EL (cell line): ENCODE data around the gene LTBP4.
"Not testable (repeated sequence)": the region's sequence is repeated elsewhere in the genome, so short reads cannot be mapped to it uniquely, and the experiment has no call there.

ENCODE experiments used
- DNase-seq: peaks from one replicate; pipeline ENCODE4 v3.0.0-alpha.2; 2016

Gene LTBP4

DNA sequence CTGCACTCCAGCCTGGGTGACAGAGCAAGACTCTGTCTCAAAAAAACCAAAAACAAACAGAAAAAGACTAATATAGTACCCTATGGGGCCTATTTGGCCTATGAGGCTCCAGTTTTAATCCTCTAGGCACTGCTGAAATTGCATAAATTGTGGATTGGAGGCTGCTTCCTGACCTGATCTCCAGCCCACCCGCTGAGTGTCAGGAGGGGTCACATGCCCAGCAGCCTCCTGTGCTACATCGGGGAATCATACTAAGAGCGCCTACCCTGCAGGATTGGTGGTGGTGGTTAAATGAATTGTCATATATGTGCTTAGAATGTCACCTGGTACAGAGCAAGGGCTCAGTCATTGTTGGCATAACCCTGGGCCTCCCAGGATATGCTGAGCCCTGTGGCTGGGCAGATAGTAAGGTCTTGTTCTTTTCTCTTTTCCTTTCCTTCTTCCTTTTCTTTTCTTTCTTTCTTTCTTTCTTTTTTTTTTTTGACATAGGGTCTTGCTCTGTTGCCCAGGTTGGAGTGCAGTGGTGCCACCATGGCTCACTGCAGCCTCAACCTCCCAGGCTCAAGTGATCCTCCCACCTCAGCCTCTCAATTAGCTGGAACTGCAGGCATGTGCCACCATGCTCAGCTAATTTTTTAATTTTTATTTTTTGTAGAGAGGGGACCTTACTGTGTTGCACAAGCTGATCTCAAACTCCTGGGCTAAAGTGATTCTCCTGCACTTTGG lies 31.3 kb downstream of the LTBP4 start:
- DNase-seq, result no peak

DNA sequence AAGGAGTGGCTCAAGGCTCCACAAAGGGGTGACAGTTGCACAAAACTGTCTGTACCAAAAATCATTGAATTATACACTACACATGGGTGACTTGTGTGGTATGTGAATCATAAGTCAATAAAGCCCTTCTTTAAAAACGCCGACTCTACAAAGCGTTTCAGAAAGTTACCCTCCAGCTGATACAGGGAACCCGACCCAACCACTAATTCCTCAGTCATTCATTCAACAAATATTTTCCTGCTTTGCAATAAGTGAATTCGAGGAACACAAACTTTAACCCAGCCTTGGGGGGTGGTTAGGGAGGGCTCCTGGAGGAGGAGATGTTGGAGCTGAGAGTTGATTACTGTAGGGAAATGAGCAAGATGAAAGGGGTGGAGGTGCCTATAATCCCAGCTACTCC lies 32.0 kb downstream of the LTBP4 start:
- peak; percentile 74 for DNase-seq

DNA sequence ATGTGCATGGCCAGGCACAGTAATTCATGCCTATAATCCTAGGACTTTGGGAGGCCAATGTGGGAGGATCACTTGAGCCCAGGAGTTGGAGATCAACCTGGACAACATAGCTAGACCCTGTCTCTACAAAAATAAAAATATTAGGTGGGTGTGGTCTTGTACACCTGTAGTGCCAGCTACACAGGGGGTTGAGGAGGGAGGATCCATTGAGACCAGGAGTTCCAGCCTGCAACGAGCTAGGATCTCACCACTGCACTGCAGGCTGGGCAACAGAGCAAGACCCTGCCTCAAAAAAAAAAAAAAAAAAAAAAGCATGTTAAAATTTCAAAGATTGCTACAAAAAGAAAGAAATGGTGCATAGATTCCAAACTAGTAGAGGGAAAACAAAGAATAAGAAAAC lies 37.2 kb downstream of the LTBP4 start:
- no peak for DNase-seq

DNA sequence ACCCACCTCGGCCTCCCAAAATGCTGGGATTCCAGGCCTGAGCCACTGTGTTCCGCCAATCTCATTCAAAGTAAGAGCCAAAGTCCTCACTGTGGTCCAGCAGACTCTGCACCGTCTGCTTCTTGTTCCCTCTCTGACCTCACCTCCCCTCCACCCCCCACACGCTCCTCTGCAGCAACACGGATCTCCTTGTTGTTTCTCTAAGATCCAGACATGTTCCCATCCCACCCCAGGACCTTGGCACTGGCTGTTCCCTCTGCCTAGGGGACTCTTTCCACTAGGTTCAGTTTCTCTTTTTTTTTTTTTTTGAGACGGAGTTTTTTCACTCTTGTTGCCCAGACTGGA lies 38.4 kb downstream of the LTBP4 start:
- no peak for DNase-seq

DNA sequence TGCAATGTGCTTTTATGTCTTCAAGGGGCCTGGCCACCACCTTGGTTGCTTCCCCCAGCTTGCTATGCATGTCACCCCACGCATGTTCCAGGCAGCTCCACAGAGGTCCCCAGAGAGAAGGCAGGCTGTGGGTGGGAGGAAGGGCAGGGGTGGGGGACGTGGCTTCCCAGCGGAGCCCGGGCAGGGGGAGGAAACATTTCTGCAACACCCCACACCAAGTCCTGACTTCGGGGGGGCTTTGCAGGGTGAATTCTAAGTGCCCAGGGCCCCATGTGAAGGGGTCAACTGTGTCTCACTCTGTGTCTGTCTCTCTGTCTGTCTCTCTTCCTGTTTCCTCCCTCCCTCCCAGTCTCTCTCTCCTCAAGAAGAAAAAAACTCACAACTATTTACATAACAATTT lies 39.6 kb downstream of the LTBP4 start:
- no peak for DNase-seq

DNA sequence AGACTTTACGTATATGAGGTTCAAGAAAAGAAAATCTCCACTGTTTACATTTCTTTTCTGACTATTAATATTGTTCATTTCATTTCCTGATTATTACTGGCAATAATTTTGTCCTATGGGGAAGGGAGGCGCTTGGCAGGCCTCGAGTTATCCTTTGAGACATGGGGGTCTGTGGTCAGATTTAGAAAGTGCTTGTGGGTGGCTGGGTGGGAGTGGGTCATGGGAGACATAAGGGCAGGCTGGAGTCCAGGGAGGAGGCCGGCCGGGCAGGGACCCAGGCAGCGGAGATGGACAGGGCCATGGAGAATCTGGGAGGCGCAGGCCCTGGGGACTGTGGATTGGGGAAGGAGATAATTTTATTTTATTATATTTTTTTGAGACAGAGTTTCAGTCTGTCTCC lies 40.1 kb downstream of the LTBP4 start:
- DNase-seq, result no peak

DNA sequence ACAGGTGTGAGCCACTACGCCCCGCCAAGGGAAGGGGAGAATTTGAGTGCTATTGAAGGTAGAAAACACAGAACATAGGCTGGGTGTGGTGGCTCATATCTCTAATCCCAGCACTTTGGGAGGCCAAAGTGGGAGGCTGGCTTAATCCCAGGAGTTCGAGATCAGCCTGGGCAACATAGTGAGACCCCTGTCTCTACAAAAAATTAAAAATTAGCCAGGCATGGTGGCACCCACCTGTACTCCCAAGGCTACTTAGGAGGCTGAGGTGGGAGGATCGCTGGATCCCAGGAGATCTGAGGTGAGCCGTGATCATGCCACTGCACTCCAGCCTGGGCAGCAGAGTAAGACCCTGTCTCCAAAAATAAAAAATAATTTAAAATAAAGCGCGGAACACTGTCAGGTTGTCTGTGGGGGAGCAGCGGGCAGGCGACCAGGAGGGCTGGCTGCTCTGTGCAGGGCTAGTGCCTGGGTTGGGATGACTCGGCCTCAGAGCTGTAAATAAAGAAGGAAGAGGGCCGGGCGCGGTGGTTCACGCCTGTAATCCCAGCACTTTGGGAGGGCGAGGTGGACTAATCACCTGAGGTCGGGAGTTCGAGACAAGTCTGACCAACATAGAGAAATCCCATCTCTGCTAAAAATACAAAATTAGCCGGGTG lies 41.0 kb downstream of the LTBP4 start:
- DNase-seq, result no peak

DNA sequence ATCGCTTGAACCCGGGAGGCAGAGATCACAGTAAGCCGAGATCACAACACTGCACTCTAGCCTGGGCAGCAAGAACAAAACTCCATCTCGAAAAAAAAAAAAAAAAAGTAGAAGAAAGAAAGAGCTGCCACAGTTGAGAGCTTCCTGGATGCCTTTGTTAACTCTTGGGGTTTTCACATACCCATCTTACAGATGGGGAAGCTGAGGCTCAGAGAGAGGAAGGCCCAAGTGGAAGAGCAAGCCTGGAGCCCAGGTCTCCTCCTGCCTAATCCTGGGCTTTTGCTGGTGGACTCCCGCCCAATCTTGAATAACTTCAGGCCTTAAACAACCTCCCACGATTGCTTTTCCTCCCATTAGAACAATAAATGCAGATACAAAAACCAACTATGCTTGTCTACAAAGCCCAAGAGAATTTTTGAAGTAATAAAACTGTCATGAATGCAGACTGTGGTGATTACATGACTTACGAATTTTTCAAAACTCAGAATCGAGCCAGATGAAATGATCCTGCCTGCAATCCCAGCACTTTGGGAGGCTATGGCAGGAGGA lies 41.7 kb downstream of the LTBP4 start:
- no peak for DNase-seq

DNA sequence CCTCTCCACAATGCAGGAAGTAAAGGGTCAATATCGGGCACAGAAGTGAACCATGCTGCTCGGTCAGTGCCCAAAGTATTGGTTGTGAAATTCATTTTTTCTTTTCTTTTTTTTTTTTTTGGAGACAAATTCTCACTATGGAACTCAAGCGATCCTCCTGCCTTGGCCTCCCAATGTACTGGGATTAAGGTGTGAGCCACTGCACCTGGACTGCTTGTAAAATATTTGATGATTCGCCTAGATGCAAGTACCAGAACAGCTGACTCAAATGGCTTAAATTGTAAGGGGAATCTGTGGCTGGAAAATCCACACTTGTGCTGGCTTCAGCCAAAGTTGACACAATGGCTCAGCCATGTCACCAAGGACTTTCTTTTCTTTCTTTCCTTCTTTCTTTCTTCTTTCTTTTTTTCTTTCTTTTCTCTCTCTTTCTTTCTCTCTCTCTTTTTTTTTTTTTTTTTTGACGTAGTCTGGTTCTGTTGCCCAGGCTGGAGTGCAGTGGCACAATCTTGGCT lies 45.6 kb downstream of the LTBP4 start:
- no peak for DNase-seq

DNA sequence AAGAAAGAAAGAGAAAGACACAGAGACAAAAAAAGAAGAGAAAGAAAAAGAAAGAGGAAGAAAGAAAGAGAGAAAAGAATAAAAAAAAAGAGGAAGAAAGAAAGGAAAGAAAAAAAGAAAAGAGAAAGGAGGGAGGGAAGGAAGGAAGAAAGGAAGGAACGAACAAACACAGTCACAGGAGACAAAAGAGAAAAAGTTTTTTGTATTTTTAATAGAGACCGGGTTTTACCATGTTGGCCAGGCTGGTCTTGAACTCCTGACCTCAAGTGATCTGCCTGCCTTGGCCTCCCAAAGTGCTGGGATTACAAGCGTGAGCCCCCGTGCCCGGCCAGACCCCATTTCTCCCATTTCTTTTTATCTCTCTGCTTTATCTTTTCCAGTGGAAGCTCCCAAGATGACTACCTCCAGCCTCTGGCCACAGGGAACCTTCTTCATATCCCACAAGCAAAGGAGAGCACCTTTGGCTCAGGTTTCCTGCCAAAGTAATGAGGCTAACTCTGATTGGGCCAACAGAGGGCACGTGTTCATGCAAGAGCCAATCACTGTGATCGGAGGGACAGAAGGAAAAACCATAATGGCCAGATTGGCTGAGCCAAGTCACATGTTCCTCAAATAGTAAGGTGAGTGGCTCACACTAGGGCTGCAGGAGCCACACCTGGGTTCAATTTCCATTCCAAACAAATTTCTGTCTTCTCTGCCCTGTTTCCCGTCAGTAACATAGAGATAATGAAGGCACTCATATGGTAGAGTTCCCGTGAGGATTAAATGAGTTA lies 48.9 kb downstream of the LTBP4 start:
- DNase-seq, result not testable (repeated sequence)

DNA sequence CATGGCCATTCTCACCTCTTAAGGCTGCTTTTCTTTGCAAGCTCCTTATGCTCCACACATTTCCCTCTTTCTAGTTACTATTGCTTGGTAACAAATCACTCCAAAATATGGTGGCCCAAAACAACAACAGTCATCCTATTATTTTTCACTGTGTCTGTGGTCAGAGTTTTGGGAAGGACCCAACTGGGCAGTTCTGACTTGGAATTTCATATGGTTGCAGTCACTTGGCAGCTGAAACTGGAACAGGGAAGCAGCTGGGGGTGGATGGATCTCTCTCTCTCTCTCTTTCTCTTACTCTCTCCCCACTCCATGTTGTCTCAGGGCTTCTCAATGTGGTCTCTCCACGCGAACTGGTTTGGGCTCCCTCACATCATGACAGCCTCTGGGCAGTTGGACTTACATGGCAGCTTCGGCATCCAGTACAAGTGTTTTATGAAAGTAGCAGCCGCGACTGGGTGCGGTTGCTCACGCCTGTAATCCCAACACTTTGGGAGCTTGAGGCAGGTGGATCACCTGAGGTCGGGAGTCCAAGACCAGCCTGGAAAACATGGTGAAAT lies 49.7 kb downstream of the LTBP4 start:
- DNase-seq, result peak; percentile 31

DNA sequence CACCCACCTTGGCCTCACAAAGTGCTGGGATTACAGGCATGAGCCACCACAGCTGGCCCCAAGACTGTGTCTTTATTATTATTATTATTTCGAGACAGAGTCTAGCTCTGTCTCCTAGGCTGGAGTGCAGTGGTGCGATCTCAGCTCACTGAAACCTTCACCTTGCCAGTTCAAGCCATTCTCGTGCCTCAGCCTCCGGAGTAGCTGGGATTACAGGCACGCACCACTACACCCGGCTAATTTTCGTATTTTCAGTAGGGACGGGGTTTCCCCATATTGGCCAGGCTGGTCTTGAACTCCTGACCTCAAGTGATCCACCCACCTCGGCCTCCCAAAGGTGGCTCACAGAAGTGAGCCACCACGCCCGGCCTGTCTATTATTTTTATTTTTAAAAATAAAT lies 51.1 kb downstream of the LTBP4 start:
- DNase-seq, result not testable (repeated sequence)

DNA sequence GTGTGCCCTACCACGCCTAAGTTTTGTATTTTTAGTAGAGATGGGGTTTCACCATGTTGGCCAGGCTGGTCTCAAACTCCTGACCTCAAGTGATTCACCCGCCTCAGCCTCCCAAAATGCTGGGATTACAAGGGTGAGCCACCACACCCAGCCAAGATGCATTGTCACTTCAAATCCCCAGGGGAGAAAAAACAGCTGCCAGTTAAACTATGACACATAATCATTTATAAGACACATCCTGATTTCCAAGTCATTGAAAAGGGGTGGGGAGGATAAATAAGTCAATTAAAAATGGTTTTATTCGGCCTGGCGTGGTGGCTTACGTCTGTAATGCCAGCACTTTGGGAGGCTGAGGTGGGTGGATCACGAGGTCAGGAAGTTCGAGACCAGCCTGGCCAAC lies 54.5 kb downstream of the LTBP4 start:
- DNase-seq, result not testable (repeated sequence)

DNA sequence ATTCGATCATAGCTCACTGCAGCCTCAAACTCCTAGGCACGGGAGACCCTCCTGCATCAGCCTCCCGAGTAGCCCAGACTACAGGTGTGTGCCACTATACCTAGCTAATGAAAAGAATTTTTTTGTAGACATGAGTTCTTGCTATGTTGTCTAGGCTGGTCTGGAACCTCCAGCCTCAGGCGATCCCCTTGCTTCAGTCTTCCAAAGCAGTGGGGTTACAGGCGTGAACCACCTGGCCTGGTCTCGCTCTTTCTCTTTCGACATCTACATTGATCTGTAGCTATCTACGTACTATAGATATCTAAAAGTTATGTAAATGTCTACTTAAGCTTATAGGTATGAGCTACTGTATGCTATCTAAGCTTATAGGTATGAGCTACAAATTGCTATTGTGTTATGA lies 56.9 kb downstream of the LTBP4 start:
- DNase-seq, result no peak

DNA sequence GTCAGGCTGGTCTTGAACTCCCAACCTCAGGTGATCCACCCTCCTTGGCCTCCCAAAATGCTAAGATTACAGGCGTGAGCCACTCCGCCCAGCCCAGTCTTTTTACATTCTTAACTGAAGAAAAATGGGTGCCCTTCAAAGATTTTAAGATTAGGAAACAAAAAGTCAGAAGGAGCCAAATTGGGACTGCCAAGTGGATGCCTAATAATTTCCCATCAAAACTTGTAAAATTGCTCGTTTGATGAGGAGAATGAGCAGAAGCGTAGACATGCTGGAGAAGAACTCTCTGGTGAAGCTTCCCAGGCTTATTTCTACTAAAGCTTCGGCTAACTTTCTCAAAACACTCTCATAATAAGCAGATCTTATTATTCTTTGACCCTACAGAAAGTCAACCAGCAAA lies 57.9 kb downstream of the LTBP4 start:
- no peak for DNase-seq

DNA sequence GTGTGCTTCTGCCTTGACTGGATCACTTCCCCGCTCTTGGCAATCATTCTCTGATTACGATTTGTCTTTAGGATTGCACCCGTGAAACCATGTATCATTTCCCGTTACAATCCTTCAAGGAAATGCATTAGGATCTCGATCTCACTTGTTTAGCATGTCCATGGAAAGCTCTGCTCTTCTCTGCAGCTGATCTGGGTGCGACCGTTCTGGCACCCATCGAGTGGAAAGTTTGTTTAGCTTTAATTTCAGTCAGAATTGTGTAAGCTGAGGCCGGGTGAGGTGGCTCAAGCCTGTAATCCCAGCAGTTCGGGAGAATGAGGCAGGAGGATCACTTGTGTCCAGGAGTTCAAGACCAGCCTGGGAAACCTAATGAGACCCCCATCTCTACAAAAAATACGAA lies 58.4 kb downstream of the LTBP4 start:
- no peak for DNase-seq

DNA sequence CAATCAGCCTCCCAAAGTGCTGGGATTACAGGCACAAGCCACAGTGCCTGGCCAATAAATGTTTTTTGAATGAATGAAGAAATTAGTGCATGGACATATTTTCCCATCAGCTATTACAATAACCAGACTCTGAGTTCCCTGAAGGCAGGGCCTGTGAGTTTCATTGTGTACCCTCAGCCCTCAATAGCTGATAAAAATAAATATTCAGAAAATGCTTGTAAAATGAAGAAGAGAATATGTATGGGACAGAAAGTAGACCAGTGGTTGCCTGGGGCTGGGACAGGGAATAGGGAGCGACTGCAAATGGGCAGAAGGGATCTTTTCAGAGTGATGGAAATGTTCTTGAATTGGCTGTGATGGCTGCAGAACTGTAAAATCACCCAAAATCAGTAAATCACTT lies 60.4 kb downstream of the LTBP4 start:
- DNase-seq, result no peak

DNA sequence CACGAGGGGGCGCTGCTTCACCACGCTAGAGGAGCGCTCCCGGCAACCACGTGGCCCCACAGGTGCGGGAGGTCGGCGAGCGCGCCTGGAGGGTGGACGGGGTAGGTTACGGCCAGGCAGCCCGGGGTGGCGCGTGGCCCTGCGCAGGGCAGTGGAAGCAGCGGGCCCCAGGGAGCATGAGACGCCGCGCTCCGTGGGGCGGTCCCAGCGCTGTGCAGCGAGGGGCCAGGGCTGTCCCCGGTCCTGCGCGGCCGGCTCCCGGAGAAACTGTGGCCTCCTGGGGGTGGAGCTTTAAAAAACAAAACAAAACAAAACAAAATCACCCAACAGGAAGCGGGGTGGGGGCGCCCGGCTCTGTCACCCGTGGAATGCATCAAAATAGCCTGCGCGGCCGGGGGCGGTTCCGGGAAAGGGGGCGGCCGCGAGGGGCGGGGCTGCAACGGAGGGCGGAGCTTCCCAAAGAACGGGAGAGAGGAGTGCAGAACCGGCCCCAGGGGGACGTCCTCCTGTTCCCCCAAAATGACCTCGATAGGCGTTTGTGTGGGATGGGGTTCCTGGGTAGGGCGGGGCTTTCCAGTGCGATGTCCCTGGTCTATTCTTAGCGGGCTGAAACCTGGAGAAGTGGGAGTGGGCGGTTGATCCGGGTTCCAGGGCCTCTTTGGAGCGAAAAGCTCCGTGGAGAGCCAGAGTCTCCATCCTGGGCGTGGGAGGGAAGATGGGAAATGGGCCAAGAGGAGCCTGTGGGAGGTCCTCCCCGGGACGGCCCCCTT lies 61.9 kb downstream of the LTBP4 start:
- DNase-seq, result peak; percentile 81

DNA sequence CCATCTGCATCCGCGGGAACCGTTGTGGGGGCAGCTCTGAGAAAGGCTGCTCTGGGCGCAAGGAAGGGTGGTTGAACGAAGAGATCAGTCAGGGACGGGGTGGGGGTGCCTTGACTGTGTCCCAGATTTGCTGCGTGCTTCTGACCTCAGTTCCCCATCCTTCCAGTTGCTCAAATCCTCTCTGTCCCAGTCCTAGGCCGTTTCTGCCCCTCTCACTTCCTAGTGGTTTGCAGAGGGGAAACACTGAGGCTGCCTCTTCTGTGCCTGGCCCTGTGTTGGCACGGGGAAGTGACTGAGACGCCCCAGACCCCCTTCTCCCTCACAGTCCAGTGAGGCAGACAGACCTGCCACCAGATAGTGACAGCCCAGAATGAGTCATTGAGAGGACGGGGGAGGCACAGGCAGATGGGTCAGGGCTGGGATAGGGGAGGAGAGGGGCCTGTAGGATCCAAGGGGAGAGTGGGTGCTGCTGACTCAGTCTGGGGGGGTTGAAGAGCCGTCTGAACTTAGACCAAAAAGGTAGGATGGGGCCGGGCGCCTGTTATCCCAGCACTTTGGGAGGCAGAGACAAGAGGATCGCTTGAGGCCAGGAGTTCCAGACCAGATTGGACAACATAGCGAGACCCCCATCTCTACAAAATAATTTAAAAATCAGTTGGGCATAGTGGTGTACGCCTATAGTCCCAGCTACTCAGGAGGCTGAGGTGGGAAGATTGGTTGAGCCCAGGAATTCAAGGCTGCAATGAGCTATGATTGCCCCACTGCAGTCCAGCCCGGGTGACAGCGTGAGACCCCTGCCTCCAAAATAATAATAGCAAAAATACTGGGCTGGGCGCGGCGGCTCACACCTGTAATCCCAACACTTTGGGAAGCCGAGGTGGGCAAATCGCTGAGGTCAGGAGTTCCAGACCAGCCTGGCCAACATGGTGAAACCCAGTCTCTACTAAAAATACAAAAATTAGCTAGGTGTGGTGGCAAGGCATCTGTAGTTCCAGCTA lies 62.8 kb downstream of the LTBP4 start:
- peak; percentile 44 for DNase-seq

DNA sequence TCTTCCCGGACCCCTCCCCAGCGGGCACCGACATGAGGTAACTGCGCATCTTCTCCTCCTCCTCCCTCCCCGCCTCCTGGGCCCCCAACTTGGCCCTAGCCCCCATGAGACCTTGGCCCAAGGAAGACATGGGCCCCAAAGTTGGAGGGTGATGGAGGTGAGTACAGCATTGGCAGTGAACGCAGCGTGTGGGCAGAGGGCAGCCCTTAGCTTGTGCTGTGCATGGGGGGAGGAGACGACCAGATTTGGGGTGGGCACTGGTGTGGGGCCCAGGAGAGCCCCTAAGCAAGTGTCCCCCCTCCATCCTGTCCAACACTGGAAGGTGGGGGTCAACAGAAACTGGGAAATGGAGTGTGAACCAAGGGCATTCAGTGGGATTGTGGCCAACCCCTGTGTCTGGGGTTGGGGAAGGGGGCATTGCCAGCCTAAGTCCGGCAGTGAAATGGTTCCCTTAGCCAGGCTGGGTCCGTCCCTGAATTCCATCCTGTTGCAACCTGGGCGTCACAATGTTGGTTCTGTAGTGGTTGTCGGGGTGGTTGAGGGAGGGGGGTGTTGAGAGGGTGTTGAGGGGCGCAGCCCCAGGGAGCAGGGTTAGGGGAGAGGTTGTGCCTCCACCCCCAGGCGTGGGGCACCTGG lies 65.8 kb downstream of the LTBP4 start:
- DNase-seq, result no peak

DNA sequence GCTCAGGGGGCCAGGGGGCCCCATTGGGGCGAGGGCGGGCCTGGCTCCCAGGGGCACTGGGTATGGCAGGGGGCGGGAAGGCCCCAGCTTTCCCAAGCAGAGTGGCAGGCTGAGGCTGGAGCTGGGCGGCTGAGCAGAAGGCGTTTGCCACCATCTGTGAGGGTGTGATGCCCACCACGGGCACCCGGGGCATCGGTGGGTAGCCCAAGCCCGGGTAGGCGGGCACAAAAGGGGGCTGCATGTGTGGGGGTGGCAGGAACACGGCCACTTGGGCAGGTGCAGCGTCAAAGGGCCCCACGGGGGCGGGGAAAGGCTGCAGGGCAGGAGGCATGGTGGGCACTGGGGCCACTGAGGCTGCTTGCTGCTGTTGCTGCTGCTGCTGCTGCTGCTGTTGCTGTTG lies 66.4 kb downstream of the LTBP4 start:
- DNase-seq, result no peak
